ENCODE measurements around the gene CENPB. TPM values are rescaled to one million over a fixed set of nuclear protein-coding genes. Genes with fewer than 3 reads are reported as not detected.

Gene CENPB
- total RNA-seq, 2 experiments from 2014 or later = 34.8 to 39.1 TPM

DNA sequence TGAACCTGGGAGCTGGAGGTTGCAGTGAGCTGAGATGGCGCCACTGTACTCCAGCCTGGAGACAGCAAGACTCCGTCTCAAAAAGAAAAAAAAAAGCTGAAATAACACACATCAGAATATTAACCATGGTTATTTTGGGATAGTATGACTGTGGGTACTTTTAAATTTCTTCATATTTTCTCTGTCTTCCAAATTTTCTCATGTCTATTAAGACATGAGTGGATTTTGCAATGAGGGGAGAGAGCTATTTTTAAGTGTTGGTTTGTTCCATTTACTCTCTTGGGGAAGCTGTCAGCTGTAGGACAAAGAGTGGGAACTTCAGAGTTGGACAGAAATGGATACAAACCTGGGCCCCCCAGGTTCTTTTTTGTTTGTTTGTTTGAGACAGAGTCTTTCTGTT lies 29.3 kb downstream of the CENPB start:
- Histone ChIP-seq H2AFZ (ENCODE audit: low read length) (no peak overlapping the region), H3K4me1 (ENCODE audit: insufficient read depth, low read length, poor library complexity, severe bottlenecking) (peaks cover 13% of the 10 kb centered on the region), H3K36me3 (ENCODE audit: insufficient read depth, low read length) (peaks cover 55% of the 10 kb centered on the region), H3K27ac (ENCODE audit: low read depth, low read length, poor library complexity, severe bottlenecking) (no peak overlapping the region), H3K4me2 (ENCODE audit: low read length) (no peak overlapping the region), H3K9me3 (ENCODE audit: low read length) (no peaks in the 10 kb centered on the region), H4K20me1 (ENCODE audit: insufficient read depth, low read length) (no peaks in the 10 kb centered on the region), H3K79me2 (ENCODE audit: insufficient read depth, low read depth, low read length) (no peaks in the 10 kb centered on the region), H3K4me3 (ENCODE audit: low read depth, low read length, poor library complexity, severe bottlenecking) (no peak overlapping the region), H3K9me2 (ENCODE audit: insufficient read depth, low read length) (no peaks in the 10 kb centered on the region)
- ChIA-PET CTCF (ENCODE audit: unreplicated experiment) (no interaction called here), POLR2A (interaction anchor here (0.9 to 2.2 kb wide), 3 partner anchors 9 to 12 kb away, joined by 3 to 11 read pairs (median 3); partner anchors contain the start of gene ADISSP)
- DNase-seq (ENCODE audit: low spot score) = no peak
- intact Hi-C loops (cut with micrococcal nuclease; ENCODE audit: unreplicated experiment) = no loop called here
- BruUV-seq (replicated peaks) = no TSS peak
- TF ChIP-seq EZH2phosphoT487 (IDR thresholded peaks at IDR 0.05; ENCODE audit: borderline replicate concordance, low read depth, low read length) = no peak
- TF ChIP-seq CTCF (conservative IDR thresholded peaks at IDR 0.05; ENCODE audit: low read length) = no peak

DNA sequence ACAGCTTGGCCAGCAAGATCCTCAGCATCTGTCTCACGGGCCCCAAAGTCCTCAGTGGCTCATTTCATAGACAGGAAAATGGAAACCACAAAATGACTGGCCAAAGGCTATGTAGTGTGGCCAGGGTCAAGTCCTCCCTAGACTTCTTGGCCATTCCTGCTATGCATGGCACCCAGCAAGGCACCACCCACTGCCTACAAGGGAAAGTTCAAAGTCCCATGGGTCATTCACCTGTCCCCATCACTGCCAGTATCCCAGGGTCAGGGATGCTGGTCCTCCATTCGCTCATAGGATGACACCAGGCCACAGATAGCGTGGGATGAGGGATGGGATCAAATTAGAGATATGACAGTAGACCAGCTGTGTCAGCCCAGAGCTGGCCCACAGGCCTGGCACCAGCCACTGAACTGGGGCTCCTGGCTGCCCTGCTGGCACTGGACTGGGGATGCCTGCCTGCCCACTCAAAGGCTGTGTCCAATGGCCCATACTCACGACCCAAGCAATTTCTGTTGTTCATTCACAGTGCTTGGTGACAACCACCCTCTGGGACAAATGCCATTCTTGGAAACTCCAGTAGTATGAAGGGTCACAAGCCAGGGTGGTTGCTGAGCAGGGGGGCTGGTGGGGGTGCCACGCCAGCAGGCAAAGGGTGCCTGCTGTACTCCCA lies 30.6 kb downstream of the CENPB start:
- Histone ChIP-seq H3K4me3 (ENCODE audit: low read depth, low read length, poor library complexity, severe bottlenecking) (no peak overlapping the region), H3K9me2 (ENCODE audit: insufficient read depth, low read length) (no peaks in the 10 kb centered on the region), H3K4me1 (ENCODE audit: insufficient read depth, low read length, poor library complexity, severe bottlenecking) (peaks cover 4% of the 10 kb centered on the region), H3K36me3 (ENCODE audit: insufficient read depth, low read length) (peaks cover 48% of the 10 kb centered on the region), H4K20me1 (ENCODE audit: insufficient read depth, low read length) (no peaks in the 10 kb centered on the region), H3K27ac (ENCODE audit: low read depth, low read length, poor library complexity, severe bottlenecking) (no peak overlapping the region), H3K4me2 (ENCODE audit: low read length) (no peak overlapping the region), H2AFZ (ENCODE audit: low read length) (no peak overlapping the region), H3K9me3 (ENCODE audit: low read length) (no peaks in the 10 kb centered on the region), H3K79me2 (ENCODE audit: insufficient read depth, low read depth, low read length) (no peaks in the 10 kb centered on the region)
- POLR2A ChIA-PET = interaction anchor here (1.1 to 2.2 kb wide), 2 partner anchors 12 to 13 kb away, joined by 5 to 11 read pairs; partner anchors contain the start of gene ADISSP
- no TSS peak for BruUV-seq (replicated peaks)
- no peak for DNase-seq (ENCODE audit: low spot score)
- CTCF ChIA-PET (ENCODE audit: unreplicated experiment) = interaction anchor here (2.0 kb wide), 1 partner anchor 12 kb away, joined by 6 read pairs; the partner anchor contains the start of gene ADISSP
- TF ChIP-seq EZH2phosphoT487 (IDR thresholded peaks at IDR 0.05; ENCODE audit: borderline replicate concordance, low read depth, low read length) (no peak), CTCF (conservative IDR thresholded peaks at IDR 0.05; ENCODE audit: low read length) (no peak)
- intact Hi-C loops (cut with micrococcal nuclease; ENCODE audit: unreplicated experiment) = no loop called here

DNA sequence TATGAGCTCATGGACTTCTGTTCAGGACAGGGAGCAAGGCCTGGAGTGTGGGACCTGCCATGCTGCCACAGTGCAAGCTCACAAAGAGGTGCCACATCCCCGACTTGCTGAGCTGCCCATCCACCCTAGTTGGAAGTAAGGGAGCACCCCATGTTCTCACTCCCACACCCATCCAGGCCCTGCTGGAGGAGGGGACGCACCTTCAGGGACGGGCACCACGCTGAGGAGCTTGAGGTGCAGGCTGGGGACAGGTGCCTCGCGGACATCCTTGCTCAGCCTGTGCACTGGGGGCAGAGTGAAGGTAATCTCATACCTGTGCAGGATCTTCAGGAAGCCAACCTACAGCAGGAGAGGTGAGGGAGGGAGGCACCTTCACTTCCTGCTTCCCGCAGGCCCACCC lies 31.3 kb downstream of the CENPB start:
- no peaks in the 10 kb centered on the region for H3K4me1 ChIP-seq (ENCODE audit: insufficient read depth, low read length, poor library complexity, severe bottlenecking)
- ChIA-PET CTCF (ENCODE audit: unreplicated experiment) (interaction anchor here (1.0 to 2.0 kb wide), 2 partner anchors 13 to 35 kb away, joined by 3 to 6 read pairs; partner anchors contain the start of gene ADISSP), POLR2A (interaction anchor here (1.1 kb wide), 1 partner anchor 13 kb away, joined by 5 read pairs; no protein-coding TSS in a partner anchor)
- no TSS peak for BruUV-seq (replicated peaks)
- no peak overlapping the region for H3K4me2 ChIP-seq (ENCODE audit: low read length)
- no peak for TF ChIP-seq EZH2phosphoT487 (IDR thresholded peaks at IDR 0.05; ENCODE audit: borderline replicate concordance, low read depth, low read length)
- no peak for TF ChIP-seq CTCF (conservative IDR thresholded peaks at IDR 0.05; ENCODE audit: low read length)
- H3K79me2 ChIP-seq (ENCODE audit: insufficient read depth, low read depth, low read length) = no peaks in the 10 kb centered on the region
- H4K20me1 ChIP-seq (ENCODE audit: insufficient read depth, low read length) = no peaks in the 10 kb centered on the region
- no peaks in the 10 kb centered on the region for H3K9me3 ChIP-seq (ENCODE audit: low read length)
- no peak for DNase-seq (ENCODE audit: low spot score)
- H3K36me3 ChIP-seq (ENCODE audit: insufficient read depth, low read length) = peaks cover 46% of the 10 kb centered on the region
- H3K4me3 ChIP-seq (ENCODE audit: low read depth, low read length, poor library complexity, severe bottlenecking) = no peak overlapping the region
- no peaks in the 10 kb centered on the region for H3K9me2 ChIP-seq (ENCODE audit: insufficient read depth, low read length)
- H2AFZ ChIP-seq (ENCODE audit: low read length) = no peak overlapping the region
- H3K27ac ChIP-seq (ENCODE audit: low read depth, low read length, poor library complexity, severe bottlenecking) = no peak overlapping the region
- intact Hi-C loops (cut with micrococcal nuclease; ENCODE audit: unreplicated experiment) = no loop called here
